Transverse colon (tissue), 4 donors: ENCODE data around the gene MRPS16. TPM values are rescaled to one million over a fixed set of nuclear protein-coding genes. Genes with fewer than 3 reads are reported as not detected.

ENCODE experiments used
- DNase-seq: peaks from one replicate; pipeline ENCODE4 v3.0.0-alpha.2; 2019
- H3K27ac ChIP-seq, 4 donors: fragments of 200-600 bp; sonication (generic); 2 replicates each; pipeline ENCODE4 v1.5.1; 2016 to 2018; ENCODE audit warnings: inconsistent platforms in 4 of 4
- H3K27me3 ChIP-seq: fragments of 200-600 bp; sonication (generic); 2 replicates; pipeline ENCODE4 v1.5.1; 2017; ENCODE audit warnings: inconsistent platforms
- H3K36me3 ChIP-seq, 4 donors: fragments of 200-600 bp; sonication (generic); 2 replicates each; pipeline ENCODE4 v1.5.1; 2017 to 2019; ENCODE audit warnings: inconsistent platforms in 4 of 4
- H3K4me1 ChIP-seq, 4 donors: fragments of 200-600 bp; sonication (generic); 2 replicates each; pipeline ENCODE4 v1.5.1; 2017 to 2020; ENCODE audit warnings: inconsistent platforms in 4 of 4
- H3K4me3 ChIP-seq, 4 donors: fragments of 200-600 bp; sonication (generic); 1 replicate in 1 of 4; 2 replicates in 3 of 4; pipeline versions ENCODE4 v1.5.1 to v1.6.1; 2017 to 2019; ENCODE audit warnings: inconsistent platforms in 4 of 4
- H3K9me3 ChIP-seq, 2 donors: fragments of 200-600 bp; sonication (generic); 2 replicates each; pipeline ENCODE4 v1.5.1; 2017 to 2019; ENCODE audit warnings: inconsistent platforms in 2 of 2
- CTCF ChIP-seq, 5 experiments: fragments of 200-600 bp in 3 of 5; fragments of 450-650 bp in 2 of 5; sonication (generic) in 3 of 5; IDR thresholded peaks; 1 replicate in 2 of 5; 2 replicates in 3 of 5; pipeline ENCODE4 v1.5.1; 2016 to 2017; ENCODE audit warnings: antibody characterized with exemption in 5 of 5, inconsistent platforms in 3 of 5, mild to moderate bottlenecking in 2 of 5, moderate library complexity in 1 of 5
- EP300 ChIP-seq: sonication (generic); formaldehyde crosslinking; IDR thresholded peaks from one replicate; pipeline ENCODE4 v1.6.1; 2017; ENCODE audit warnings: antibody characterized with exemption, low read depth
- POLR2A ChIP-seq: fragments of 450-650 bp; IDR thresholded peaks from one replicate; pipeline ENCODE4 v1.6.1; 2016; ENCODE audit warnings: antibody characterized with exemption, mild to moderate bottlenecking, moderate library complexity
- POLR2AphosphoS5 ChIP-seq, 3 donors: sonication (generic); formaldehyde crosslinking; IDR thresholded peaks; one replicate each; pipeline ENCODE4 v1.6.1; 2016; ENCODE audit warnings: antibody characterized with exemption in 3 of 3
- WGBS, 2 donors: methylation state at CpG; one replicate each; pipeline ENCODE4 v1.1.5; 2018; ENCODE audit warnings: low coverage in 1 of 2; 5-methylcytosine and 5-hydroxymethylcytosine counted together
- in situ Hi-C, 4 donors: fragments of 200-750 bp; cut with MboI; loops; one replicate each; pipeline versions ENCODE4 v1.15.0 to v1.15.1; 2017; ENCODE audit warnings: low sequenced_read_pairs in 3 of 4, low pct_ligation_motif_present in 1 of 4, low pct_unique_long_range_greater_than_20kb in 1 of 4
- intact Hi-C: fragments of 100-400 bp; cut with DNase I; formaldehyde crosslinking; loops from one replicate; pipeline ENCODE4 v1.15.1; 2023; ENCODE audit warnings: low total_unique reads
- total RNA-seq, 4 donors: library from RNA; depleted of rRNA; stranded (reverse); fragments of >200 nt; gene quantifications; one replicate each; pipeline ENCODE4 v1.1.0, GENCODE V29; 2016

The MRPS16 gene
- total RNA-seq, 4 donors from 2014 or later: 41.0 to 54.5 (median 46.6) TPM

DNA sequence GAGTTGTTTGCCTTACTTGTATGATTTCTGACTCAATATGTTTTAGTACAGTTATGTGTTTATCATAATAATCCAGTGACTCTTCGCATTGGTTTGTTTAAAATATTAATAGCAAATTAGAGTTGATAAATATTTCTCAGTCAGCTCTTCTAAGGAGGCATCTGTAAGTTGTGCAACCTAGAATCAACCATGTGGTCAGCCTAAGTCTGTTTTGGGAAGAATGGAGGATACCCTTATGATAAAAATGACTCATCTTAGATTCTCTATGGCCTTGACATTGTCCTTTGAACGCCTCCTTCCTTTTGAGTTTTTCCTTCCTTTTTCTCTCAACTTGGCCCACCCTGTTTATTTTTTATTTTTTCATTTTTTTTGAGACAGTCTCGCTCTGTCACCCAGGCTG, 24.2 kb downstream of the MRPS16 start:
- 93 to 95% methylated on average over 2 to 3 of the region's 3 CpGs for WGBS, 2 donors
- Histone ChIP-seq H3K4me1 (no peaks in the 10 kb centered on the region), H3K36me3 (peaks cover 0 to 5% (median 2%) of the 10 kb centered on the region in 4 donors), H3K27ac (no peak overlapping the region), H3K9me3 (no peaks in the 10 kb centered on the region), H3K27me3 (no peaks in the 10 kb centered on the region), H3K4me3 (no peak overlapping the region)
- in situ Hi-C loops (no loop called here), intact Hi-C loops (no loop called here)
- DNase-seq: no peak
- TF ChIP-seq EP300 (no peak), CTCF (IDR thresholded peaks at IDR 0.05) (no peak), POLR2A (no peak), POLR2AphosphoS5 (IDR thresholded peaks at IDR 0.05) (no peak)

DNA sequence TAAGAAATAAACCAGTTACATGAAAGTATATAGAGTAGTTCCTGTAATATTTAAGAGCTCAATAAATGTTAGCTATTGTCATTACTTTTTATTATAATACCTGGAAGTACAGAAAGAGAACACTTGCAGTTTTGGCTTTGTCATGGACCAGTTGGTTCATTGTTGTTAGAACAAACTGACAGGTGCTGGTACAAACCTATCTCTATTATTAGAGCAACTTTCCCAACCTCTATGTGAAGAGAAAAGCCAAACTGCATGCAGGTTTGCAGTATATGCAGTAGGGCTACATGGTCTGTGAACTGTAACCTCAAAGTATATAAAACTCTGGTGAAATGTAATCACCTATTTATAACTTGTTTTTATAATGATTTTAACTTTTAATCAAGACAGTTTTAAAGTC, 25.8 kb downstream of the MRPS16 start:
- Histone ChIP-seq H3K36me3 (peaks cover 0 to 5% (median 0%) of the 10 kb centered on the region in 4 donors), H3K4me3 (no peak overlapping the region), H3K4me1 (no peaks in the 10 kb centered on the region), H3K9me3 (no peaks in the 10 kb centered on the region), H3K27me3 (no peaks in the 10 kb centered on the region), H3K27ac (no peak overlapping the region)
- TF ChIP-seq POLR2A: no peak
- no peak for TF ChIP-seq POLR2AphosphoS5 (IDR thresholded peaks at IDR 0.05)
- no peak for TF ChIP-seq EP300
- TF ChIP-seq CTCF (IDR thresholded peaks at IDR 0.05): no peak
- no peak for DNase-seq
- intact Hi-C loops (no loop called here), in situ Hi-C loops (no loop called here)

DNA sequence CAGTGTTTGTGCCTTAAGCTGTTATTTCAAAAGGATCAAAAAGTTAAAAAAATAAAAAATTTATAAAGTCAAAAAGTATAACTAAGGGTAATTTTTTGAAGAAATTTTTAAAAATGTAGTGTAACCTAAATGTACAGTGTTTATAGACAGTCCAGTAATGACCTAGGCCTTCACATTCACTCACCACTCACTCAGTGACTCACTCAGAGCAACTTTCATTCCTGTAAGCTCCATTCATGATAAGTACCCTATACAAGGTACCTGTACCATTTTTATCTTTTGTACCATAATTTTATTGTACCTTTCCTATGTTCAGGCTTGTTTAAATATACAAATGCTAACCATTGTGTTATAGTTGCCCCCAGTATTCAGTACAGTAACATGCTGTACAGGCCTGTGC, 26.9 kb downstream of the MRPS16 start:
- no peak for DNase-seq
- intact Hi-C loops (no loop called here), in situ Hi-C loops (no loop called here)

DNA sequence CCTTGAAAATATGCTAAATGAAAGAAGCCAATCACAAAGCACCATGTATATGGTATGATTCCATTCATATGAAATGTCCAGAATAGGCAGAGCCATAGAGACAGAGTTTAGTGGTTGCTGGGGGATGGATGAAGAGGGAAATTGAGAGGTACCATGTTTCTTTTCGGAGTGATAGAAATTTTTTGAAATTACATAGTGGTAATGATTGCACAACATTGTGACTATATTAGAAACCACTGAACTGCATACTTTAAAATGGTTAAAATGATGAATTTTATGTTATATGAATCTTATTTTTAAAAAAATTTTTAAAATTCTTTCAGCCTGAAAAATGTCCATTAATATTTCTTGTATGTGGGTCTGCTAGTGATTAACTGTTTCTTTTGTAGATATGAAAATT, 31.5 kb downstream of the MRPS16 start:
- Histone ChIP-seq H3K36me3 (peaks cover 0 to 13% (median 0%) of the 10 kb centered on the region in 4 donors), H3K4me3 (no peak overlapping the region), H3K4me1 (no peaks in the 10 kb centered on the region), H3K27me3 (no peaks in the 10 kb centered on the region), H3K9me3 (no peaks in the 10 kb centered on the region), H3K27ac (no peak overlapping the region)
- DNase-seq: no peak
- TF ChIP-seq POLR2A (no peak), CTCF (IDR thresholded peaks at IDR 0.05) (no peak), POLR2AphosphoS5 (IDR thresholded peaks at IDR 0.05) (no peak)
- intact Hi-C loops: no loop called here
- 92 to 100% methylated on average over 1 of the region's 1 CpG for WGBS, 2 donors
- in situ Hi-C loops: no loop called here

More for the DNA sequence above, 26.9 kb downstream of the MRPS16 start:
- no peaks in the 10 kb centered on the region for H3K9me3 ChIP-seq
- H3K4me1 ChIP-seq: no peaks in the 10 kb centered on the region
- H3K27me3 ChIP-seq: no peaks in the 10 kb centered on the region
- no peak overlapping the region for H3K27ac ChIP-seq
- H3K36me3 ChIP-seq: no peaks in the 10 kb centered on the region
- H3K4me3 ChIP-seq: no peak overlapping the region
- no peak for TF ChIP-seq POLR2A
- no peak for TF ChIP-seq EP300
- no peak for TF ChIP-seq CTCF (IDR thresholded peaks at IDR 0.05)
- no peak for TF ChIP-seq POLR2AphosphoS5 (IDR thresholded peaks at IDR 0.05)
